Measurements from ENCODE around the gene TMEM18.
A peak's percentile ranks its signal among the peaks of the same experiment; 100 is the strongest.

Gene TMEM18

GRCh38 chr2:637804-638203 lies 39.4 kb downstream of the TMEM18 start:
- Histone ChIP-seq H3K9ac (ENCODE audit: low read depth, low read length, poor library complexity) (no peak overlapping the region), H3K36me3 (replicated peaks in 1 of 2; ENCODE audit: control insufficient read depth in 2 of 2, insufficient read depth in 2 of 2, low read length in 2 of 2) (no peaks in the 10 kb centered on the region), H3K4me2 (ENCODE audit: insufficient read depth, low read length, poor library complexity, severe bottlenecking) (no peak overlapping the region), H4K8ac (ENCODE audit: low read depth, low read length) (no peak overlapping the region), H2BK12ac (ENCODE audit: low read length) (peak overlapping the region; percentile 33), H3K27me3 (ENCODE audit: control insufficient read depth in 3 of 3, insufficient read depth in 3 of 3, low read depth in 1 of 3, low read length in 3 of 3) (no peaks in the 10 kb centered on the region), H2AK5ac (ENCODE audit: low read depth, low read length) (no peak overlapping the region), H3K79me1 (ENCODE audit: low read depth, low read length) (peaks cover 2% of the 10 kb centered on the region), H3K23ac (ENCODE audit: low read depth, low read length, poor library complexity) (no peak overlapping the region), H3K4ac (ENCODE audit: low read length) (no peak overlapping the region), H3K9me3 (replicated peaks in 1 of 2; ENCODE audit: control insufficient read depth in 2 of 2, insufficient read depth in 1 of 2, low read depth in 1 of 2, low read length in 2 of 2) (peaks cover 4 to 8% of the 10 kb centered on the region in 2 donors), H2BK5ac (ENCODE audit: low read length) (no peak overlapping the region), H2BK15ac (ENCODE audit: low read length) (no peak overlapping the region), H3K18ac (ENCODE audit: low read length) (no peak overlapping the region), H3K4me1 (ENCODE audit: control insufficient read depth in 2 of 2, insufficient read depth in 1 of 2, low read depth in 1 of 2, low read length in 2 of 2) (peaks cover 0 to 4% of the 10 kb centered on the region in 2 donors), H2BK120ac (ENCODE audit: low read depth, low read length) (no peak overlapping the region), H3K4me3 (ENCODE audit: low read length in 2 of 2) (no peak overlapping the region), H3K14ac (ENCODE audit: low read length) (no peak overlapping the region), H4K91ac (ENCODE audit: low read depth, low read length, poor library complexity) (peak overlapping the region; percentile 22), H2AFZ (ENCODE audit: low read length) (no peak overlapping the region), H3K27ac (replicated peaks; ENCODE audit: low read length) (no peak overlapping the region)
- WGBS, 2 donors (ENCODE audit: extremely low coverage in 2 of 2, insufficient read length in 2 of 2, insufficient replicate concordance in 1 of 2), result no CpG with 5 or more reads among the region's 7 CpGs
- DNase-seq (ENCODE audit: low spot score), result no peak

GRCh38 chr2:637406-637776 lies 39.8 kb downstream of the TMEM18 start:
- Histone ChIP-seq H3K36me3 (replicated peaks in 1 of 2; ENCODE audit: control insufficient read depth in 2 of 2, insufficient read depth in 2 of 2, low read length in 2 of 2) (no peaks in the 10 kb centered on the region), H4K91ac (ENCODE audit: low read depth, low read length, poor library complexity) (peak overlapping the region; percentile 22), H3K27ac (replicated peaks; ENCODE audit: low read length) (no peak overlapping the region), H3K4me3 (ENCODE audit: low read length in 2 of 2) (no peak overlapping the region), H3K27me3 (ENCODE audit: control insufficient read depth in 3 of 3, insufficient read depth in 3 of 3, low read depth in 1 of 3, low read length in 3 of 3) (no peaks in the 10 kb centered on the region), H2BK5ac (ENCODE audit: low read length) (no peak overlapping the region), H2BK12ac (ENCODE audit: low read length) (peak overlapping the region; percentile 33), H3K9ac (ENCODE audit: low read depth, low read length, poor library complexity) (peak overlapping the region; percentile 38), H3K18ac (ENCODE audit: low read length) (no peak overlapping the region), H3K4me1 (ENCODE audit: control insufficient read depth in 2 of 2, insufficient read depth in 1 of 2, low read depth in 1 of 2, low read length in 2 of 2) (peaks cover 0 to 4% of the 10 kb centered on the region in 2 donors), H4K8ac (ENCODE audit: low read depth, low read length) (no peak overlapping the region), H3K23ac (ENCODE audit: low read depth, low read length, poor library complexity) (no peak overlapping the region), H2BK120ac (ENCODE audit: low read depth, low read length) (no peak overlapping the region), H3K79me1 (ENCODE audit: low read depth, low read length) (peaks cover 2% of the 10 kb centered on the region), H3K4ac (ENCODE audit: low read length) (no peak overlapping the region), H2AFZ (ENCODE audit: low read length) (no peak overlapping the region), H2BK15ac (ENCODE audit: low read length) (no peak overlapping the region), H3K14ac (ENCODE audit: low read length) (no peak overlapping the region), H2AK5ac (ENCODE audit: low read depth, low read length) (peak overlapping the region; percentile 8), H3K4me2 (ENCODE audit: insufficient read depth, low read length, poor library complexity, severe bottlenecking) (no peak overlapping the region), H3K9me3 (replicated peaks in 1 of 2; ENCODE audit: control insufficient read depth in 2 of 2, insufficient read depth in 1 of 2, low read depth in 1 of 2, low read length in 2 of 2) (peaks cover 4 to 8% of the 10 kb centered on the region in 2 donors)
- no CpG with 5 or more reads among the region's 16 CpGs for whole genome bisulfite sequencing, 2 donors (ENCODE audit: extremely low coverage in 2 of 2, insufficient read length in 2 of 2, insufficient replicate concordance in 1 of 2)
- DNase-seq (ENCODE audit: low spot score), result no peak

GRCh38 chr2:636641-637405 lies 40.4 kb downstream of the TMEM18 start:
- H2BK120ac ChIP-seq (ENCODE audit: low read depth, low read length), result peak overlapping the region; percentile 78
- H2BK12ac ChIP-seq (ENCODE audit: low read length), result peak overlapping the region; percentile 70
- H3K9me3 ChIP-seq (replicated peaks in 1 of 2; ENCODE audit: control insufficient read depth in 2 of 2, insufficient read depth in 1 of 2, low read depth in 1 of 2, low read length in 2 of 2), result peaks cover 4 to 8% of the 10 kb centered on the region in 2 donors
- peak overlapping the region; percentile 4 for H3K14ac ChIP-seq (ENCODE audit: low read length)
- H3K79me1 ChIP-seq (ENCODE audit: low read depth, low read length), result peaks cover 2% of the 10 kb centered on the region
- H3K27me3 ChIP-seq (ENCODE audit: control insufficient read depth in 3 of 3, insufficient read depth in 3 of 3, low read depth in 1 of 3, low read length in 3 of 3), result no peaks in the 10 kb centered on the region
- H2BK15ac ChIP-seq (ENCODE audit: low read length), result peak overlapping the region; percentile 83
- H3K4me3 ChIP-seq (ENCODE audit: low read length in 2 of 2), result no peak overlapping the region
- no peaks in the 10 kb centered on the region for H3K36me3 ChIP-seq (replicated peaks in 1 of 2; ENCODE audit: control insufficient read depth in 2 of 2, insufficient read depth in 2 of 2, low read length in 2 of 2)
- peak overlapping the region; percentile 59 for H4K8ac ChIP-seq (ENCODE audit: low read depth, low read length)
- peak overlapping the region; percentile 80 for H2AFZ ChIP-seq (ENCODE audit: low read length)
- no peak overlapping the region for H3K4ac ChIP-seq (ENCODE audit: low read length)
- WGBS, 2 donors (ENCODE audit: extremely low coverage in 2 of 2, insufficient read length in 2 of 2, insufficient replicate concordance in 1 of 2), result no CpG with 5 or more reads among the region's 57 CpGs
- no peak overlapping the region for H3K4me2 ChIP-seq (ENCODE audit: insufficient read depth, low read length, poor library complexity, severe bottlenecking)
- H3K27ac ChIP-seq (replicated peaks; ENCODE audit: low read length), result no peak overlapping the region
- H4K91ac ChIP-seq (ENCODE audit: low read depth, low read length, poor library complexity), result peak overlapping the region; percentile 49
- no peak overlapping the region for H2BK5ac ChIP-seq (ENCODE audit: low read length)
- H3K18ac ChIP-seq (ENCODE audit: low read length), result peak overlapping the region; percentile 93
- H2AK5ac ChIP-seq (ENCODE audit: low read depth, low read length), result peak overlapping the region; percentile 99
- H3K4me1 ChIP-seq (ENCODE audit: control insufficient read depth in 2 of 2, insufficient read depth in 1 of 2, low read depth in 1 of 2, low read length in 2 of 2), result peaks cover 0 to 4% of the 10 kb centered on the region in 2 donors
- H3K9ac ChIP-seq (ENCODE audit: low read depth, low read length, poor library complexity), result no peak overlapping the region
- DNase-seq (ENCODE audit: low spot score), result peak; percentile 67
- peak overlapping the region; percentile 63 for H3K23ac ChIP-seq (ENCODE audit: low read depth, low read length, poor library complexity)

GRCh38 chr2:635687-636621 lies 41.3 kb downstream of the TMEM18 start:
- Histone ChIP-seq H3K4me2 (ENCODE audit: insufficient read depth, low read length, poor library complexity, severe bottlenecking) (no peak overlapping the region), H2AFZ (ENCODE audit: low read length) (no peak overlapping the region), H3K4me3 (ENCODE audit: low read length in 2 of 2) (no peak overlapping the region), H4K8ac (ENCODE audit: low read depth, low read length) (no peak overlapping the region), H2BK120ac (ENCODE audit: low read depth, low read length) (peak overlapping the region; percentile 78), H2BK5ac (ENCODE audit: low read length) (no peak overlapping the region), H2BK15ac (ENCODE audit: low read length) (peak overlapping the region; percentile 83), H3K36me3 (replicated peaks in 1 of 2; ENCODE audit: control insufficient read depth in 2 of 2, insufficient read depth in 2 of 2, low read length in 2 of 2) (no peaks in the 10 kb centered on the region), H4K91ac (ENCODE audit: low read depth, low read length, poor library complexity) (no peak overlapping the region), H3K9ac (ENCODE audit: low read depth, low read length, poor library complexity) (no peak overlapping the region), H3K18ac (ENCODE audit: low read length) (peak overlapping the region; percentile 93), H3K14ac (ENCODE audit: low read length) (peak overlapping the region; percentile 71), H3K4ac (ENCODE audit: low read length) (no peak overlapping the region), H3K27me3 (ENCODE audit: control insufficient read depth in 3 of 3, insufficient read depth in 3 of 3, low read depth in 1 of 3, low read length in 3 of 3) (no peaks in the 10 kb centered on the region), H3K79me1 (ENCODE audit: low read depth, low read length) (peaks cover 2% of the 10 kb centered on the region), H3K9me3 (replicated peaks in 1 of 2; ENCODE audit: control insufficient read depth in 2 of 2, insufficient read depth in 1 of 2, low read depth in 1 of 2, low read length in 2 of 2) (peaks cover 4 to 8% of the 10 kb centered on the region in 2 donors), H3K23ac (ENCODE audit: low read depth, low read length, poor library complexity) (peak overlapping the region; percentile 63), H3K27ac (replicated peaks; ENCODE audit: low read length) (no peak overlapping the region), H2AK5ac (ENCODE audit: low read depth, low read length) (peak overlapping the region; percentile 99), H2BK12ac (ENCODE audit: low read length) (peak overlapping the region; percentile 70), H3K4me1 (ENCODE audit: control insufficient read depth in 2 of 2, insufficient read depth in 1 of 2, low read depth in 1 of 2, low read length in 2 of 2) (peaks cover 0 to 4% of the 10 kb centered on the region in 2 donors)
- no CpG with 5 or more reads among the region's 57 CpGs for WGBS, 2 donors (ENCODE audit: extremely low coverage in 2 of 2, insufficient read length in 2 of 2, insufficient replicate concordance in 1 of 2)
- no peak for DNase-seq (ENCODE audit: low spot score)

Data from neuronal stem cell (in vitro differentiated cells).